CD14-positive monocyte (primary cell): ENCODE data around the gene USP20. TPM values are rescaled to one million over a fixed set of nuclear protein-coding genes. Genes with fewer than 3 reads are reported as not detected.

Source experiments
- DNase-seq, 3 donors: peaks; one replicate each; pipeline ENCODE4 v3.0.0-alpha.2; 2011 to 2022
- H2AFZ ChIP-seq: 2 replicates; pipeline ENCODE4 v1.6.0; 2012; ENCODE audit warnings: mild to moderate bottlenecking, low read depth, low read length, inconsistent platforms; ENCODE audit not compliant: insufficient read depth, poor library complexity, severe bottlenecking
- H3K27ac ChIP-seq, 2 donors: 1 replicate in 1 of 2; 2 replicates in 1 of 2; pipeline ENCODE4 v1.5.1; 2012 to 2013; ENCODE audit warnings: low read length in 2 of 2, control low read depth in 1 of 2, inconsistent platforms in 1 of 2, low read depth in 1 of 2, mild to moderate bottlenecking in 1 of 2
- H3K27me3 ChIP-seq, 2 donors: one replicate each; pipeline versions ENCODE4 v1.6.0 to v1.6.1; 2011 to 2013; ENCODE audit warnings: low read length in 2 of 2; ENCODE audit not compliant: control insufficient read depth in 2 of 2, insufficient read depth in 2 of 2
- H3K36me3 ChIP-seq, 2 donors: replicated peaks in 1 of 2; 1 replicate in 1 of 2; 2 replicates in 1 of 2; pipeline versions ENCODE4 v1.5.1 to v1.6.1; 2012 to 2013; ENCODE audit warnings: low read length in 2 of 2, control low read depth in 1 of 2, inconsistent platforms in 1 of 2, mild to moderate bottlenecking in 1 of 2; ENCODE audit not compliant: insufficient read depth in 2 of 2, control insufficient read depth in 1 of 2
- H3K4me1 ChIP-seq, 2 donors: 1 replicate in 1 of 2; 2 replicates in 1 of 2; pipeline versions ENCODE4 v1.5.1 to v1.6.1; 2012 to 2013; ENCODE audit warnings: low read length in 2 of 2, control low read depth in 1 of 2, inconsistent platforms in 1 of 2, mild to moderate bottlenecking in 1 of 2, moderate library complexity in 1 of 2; ENCODE audit not compliant: insufficient read depth in 2 of 2, control insufficient read depth in 1 of 2
- H3K4me2 ChIP-seq: replicated peaks from 2 replicates; pipeline ENCODE3; 2012; ENCODE audit warnings: low read length, moderate library complexity, mild to moderate bottlenecking; ENCODE audit not compliant: poor library complexity, severe bottlenecking; ENCODE audit errors: extremely low read depth
- H3K4me3 ChIP-seq, 3 experiments: fragments of 200-600 bp in 1 of 3; sonication (generic) in 1 of 3; replicated peaks in 1 of 3; 1 replicate in 2 of 3; 2 replicates in 1 of 3; pipeline ENCODE4 v1.5.1; 2011 to 2013; ENCODE audit warnings: low read length in 3 of 3, mild to moderate bottlenecking in 3 of 3, control low read depth in 2 of 3, low read depth in 2 of 3, inconsistent platforms in 1 of 3, moderate library complexity in 1 of 3
- H3K79me2 ChIP-seq: 2 replicates; pipeline ENCODE4 v1.6.0; 2012; ENCODE audit warnings: mild to moderate bottlenecking, control low read depth, inconsistent platforms, low read length, moderate library complexity; ENCODE audit not compliant: insufficient read depth
- H3K9ac ChIP-seq: 2 replicates; pipeline ENCODE4 v1.6.0; 2017; ENCODE audit warnings: low read length, mild to moderate bottlenecking; ENCODE audit not compliant: insufficient read depth, poor library complexity, severe bottlenecking
- H3K9me3 ChIP-seq, 2 donors: replicated peaks in 1 of 2; 1 replicate in 1 of 2; 2 replicates in 1 of 2; pipeline versions ENCODE4 v1.5.1 to v1.6.1; 2012 to 2013; ENCODE audit warnings: low read length in 2 of 2, control low read depth in 1 of 2; ENCODE audit not compliant: control insufficient read depth in 1 of 2, insufficient read depth in 1 of 2
- H4K20me1 ChIP-seq: 2 replicates; pipeline ENCODE4 v1.6.0; 2012; ENCODE audit warnings: mild to moderate bottlenecking, low read length, control low read depth, moderate library complexity; ENCODE audit not compliant: insufficient read depth
- H3K27ac Mint-ChIP-seq, 7 donors: one replicate each; pipeline ENCODE4 v1.8.0; 2020; ENCODE audit warnings: mild to moderate bottlenecking in 7 of 7, mixed read lengths in 7 of 7, moderate library complexity in 6 of 7, inconsistent platforms in 2 of 7
- H3K27me3 Mint-ChIP-seq, 3 donors: one replicate each; pipeline ENCODE4 v1.8.0; 2021 to 2022; ENCODE audit warnings: low read depth in 3 of 3, mild to moderate bottlenecking in 3 of 3, mixed read lengths in 3 of 3, moderate library complexity in 3 of 3, inconsistent platforms in 1 of 3
- H3K36me3 Mint-ChIP-seq, 2 donors: one replicate each; pipeline ENCODE4 v1.8.0; 2020; ENCODE audit warnings: mixed read lengths in 2 of 2, inconsistent platforms in 1 of 2, mild to moderate bottlenecking in 1 of 2
- H3K4me1 Mint-ChIP-seq: one replicate; pipeline ENCODE4 v1.8.0; 2020; ENCODE audit warnings: mild to moderate bottlenecking, mixed read lengths
- H3K4me3 Mint-ChIP-seq, 2 donors: one replicate each; pipeline ENCODE4 v1.8.0; 2020; ENCODE audit warnings: mild to moderate bottlenecking in 2 of 2, mixed read lengths in 2 of 2, moderate library complexity in 1 of 2
- H3K9me3 Mint-ChIP-seq, 7 donors: one replicate each; pipeline ENCODE4 v1.8.0; 2020 to 2022; ENCODE audit warnings: mixed read lengths in 7 of 7, mild to moderate bottlenecking in 6 of 7, moderate library complexity in 6 of 7, inconsistent platforms in 2 of 7
- WGBS: methylation state at CpG from one replicate; pipeline ENCODE4 v1.1.5; 2013; ENCODE audit warnings: missing lambda C conversion rate; ENCODE audit not compliant: insufficient coverage; 5-methylcytosine and 5-hydroxymethylcytosine counted together
- intact Hi-C, 2 donors: fragments of 100-400 bp; cut with micrococcal nuclease; formaldehyde crosslinking; loops; one replicate each; pipeline versions ENCODE4 v1.15.0 to v1.15.1; 2023
- polyA plus RNA-seq, 3 donors: library from polyadenylated mRNA; depleted of rRNA in 1 of 3; unstranded in 2 of 3; stranded (reverse) in 1 of 3; fragments of 300-500 nt in 2 of 3; fragments of >200 nt in 1 of 3; fragmentation: Illumina TruSeq in 2 of 3; gene quantifications; 1 replicate in 2 of 3; 2 replicates in 1 of 3; pipeline ENCODE4 v1.2.3, GENCODE V29; 2012 to 2021
- TF ChIP-seq, protein P1 (sequence below): fragments of 200-600 bp; IDR thresholded peaks from one replicate; pipeline ENCODE4 v1.8.0; 2022; ENCODE audit warnings: antibody characterized with exemption, mild to moderate bottlenecking

USP20 gene
- polyA plus RNA-seq, 3 donors, result 2.7 to 30.0 (median 5.2) TPM

DNA sequence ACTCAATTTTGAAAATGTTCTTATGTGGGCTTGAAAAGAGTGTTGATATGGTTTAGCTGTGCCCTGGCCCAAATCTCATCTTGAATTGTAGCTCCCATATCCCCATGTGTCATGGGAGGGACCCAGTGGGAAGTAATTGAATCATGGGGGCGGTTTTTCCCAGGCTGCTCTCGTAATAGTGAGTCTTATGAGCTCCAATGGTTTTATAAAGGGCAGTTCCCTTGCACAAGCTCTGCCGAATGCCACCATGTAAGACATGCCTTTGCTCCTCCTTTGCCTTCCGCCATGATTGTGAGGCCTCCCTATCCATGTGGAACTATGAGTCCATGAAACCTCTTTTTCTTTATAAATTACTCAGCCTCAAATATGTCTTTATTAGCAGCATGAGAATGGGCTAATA, 71.0 kb downstream of the USP20 start:
- Histone ChIP-seq H3K27me3 (no peaks in the 10 kb centered on the region), H3K36me3 (peaks cover 60 to 84% of the 10 kb centered on the region in 2 donors), H3K27ac (no peak overlapping the region), H3K4me1 (peaks cover 11% of the 10 kb centered on the region in 2 donors), H3K9me3 (no peaks in the 10 kb centered on the region), H3K4me2 (no peak overlapping the region), H4K20me1 (no peaks in the 10 kb centered on the region), H3K9ac (no peak overlapping the region), H2AFZ (no peak overlapping the region), H3K79me2 (peaks cover 8% of the 10 kb centered on the region), H3K4me3 (no peak overlapping the region)
- peaks cover 72 to 88% of the 10 kb centered on the region in 2 donors for H3K36me3 Mint-ChIP-seq
- peak in 1 of 3 donors; percentile 8 for DNase-seq
- TF ChIP-seq, protein P1, sequence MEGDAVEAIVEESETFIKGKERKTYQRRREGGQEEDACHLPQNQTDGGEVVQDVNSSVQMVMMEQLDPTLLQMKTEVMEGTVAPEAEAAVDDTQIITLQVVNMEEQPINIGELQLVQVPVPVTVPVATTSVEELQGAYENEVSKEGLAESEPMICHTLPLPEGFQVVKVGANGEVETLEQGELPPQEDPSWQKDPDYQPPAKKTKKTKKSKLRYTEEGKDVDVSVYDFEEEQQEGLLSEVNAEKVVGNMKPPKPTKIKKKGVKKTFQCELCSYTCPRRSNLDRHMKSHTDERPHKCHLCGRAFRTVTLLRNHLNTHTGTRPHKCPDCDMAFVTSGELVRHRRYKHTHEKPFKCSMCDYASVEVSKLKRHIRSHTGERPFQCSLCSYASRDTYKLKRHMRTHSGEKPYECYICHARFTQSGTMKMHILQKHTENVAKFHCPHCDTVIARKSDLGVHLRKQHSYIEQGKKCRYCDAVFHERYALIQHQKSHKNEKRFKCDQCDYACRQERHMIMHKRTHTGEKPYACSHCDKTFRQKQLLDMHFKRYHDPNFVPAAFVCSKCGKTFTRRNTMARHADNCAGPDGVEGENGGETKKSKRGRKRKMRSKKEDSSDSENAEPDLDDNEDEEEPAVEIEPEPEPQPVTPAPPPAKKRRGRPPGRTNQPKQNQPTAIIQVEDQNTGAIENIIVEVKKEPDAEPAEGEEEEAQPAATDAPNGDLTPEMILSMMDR, result no peak
- H3K9me3 Mint-ChIP-seq, result peaks cover 0 to 2% (median 0%) of the 10 kb centered on the region in 7 donors
- peaks cover 12% of the 10 kb centered on the region for H3K4me1 Mint-ChIP-seq
- peaks cover 0 to 5% (median 0%) of the 10 kb centered on the region in 3 donors for H3K27me3 Mint-ChIP-seq
- 100% methylated on average over 2 of the region's 4 CpGs for WGBS
- intact Hi-C loops, result no loop called here
- no peak overlapping the region for H3K27ac Mint-ChIP-seq
- H3K4me3 Mint-ChIP-seq, result no peak overlapping the region

DNA sequence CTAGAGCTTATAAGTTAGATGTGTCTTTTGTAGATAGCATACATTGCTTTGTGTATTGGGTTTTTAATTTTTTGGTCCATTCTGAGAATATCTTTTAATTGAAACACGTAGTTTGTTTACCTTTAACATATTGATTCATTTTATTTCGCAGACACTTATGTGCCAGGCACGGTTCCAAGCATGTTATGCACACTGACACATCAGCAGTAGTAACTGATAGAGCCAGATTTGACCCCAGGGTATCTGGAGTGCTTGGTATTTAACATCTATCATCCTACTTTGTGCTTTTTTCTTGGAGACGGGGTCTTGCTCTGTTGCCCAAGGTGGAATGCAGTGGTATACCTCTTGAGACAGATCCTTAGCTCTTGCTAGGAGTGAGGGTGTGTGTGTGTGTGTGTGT, 71.9 kb downstream of the USP20 start:
- peaks cover 0 to 4% (median 0%) of the 10 kb centered on the region in 3 donors for H3K27me3 Mint-ChIP-seq
- no peaks in the 10 kb centered on the region for H3K9me3 ChIP-seq
- WGBS, result no CpG with 5 or more reads among the region's 4 CpGs

More for the DNA sequence above, 71.9 kb downstream of the USP20 start:
- H2AFZ ChIP-seq, result no peak overlapping the region
- no peak for DNase-seq
- H4K20me1 ChIP-seq, result no peaks in the 10 kb centered on the region
- peaks cover 10 to 11% of the 10 kb centered on the region in 2 donors for H3K4me1 ChIP-seq
- Mint-ChIP-seq H3K4me1 (peaks cover 12% of the 10 kb centered on the region), H3K9me3 (peaks cover 0 to 2% (median 0%) of the 10 kb centered on the region in 7 donors), H3K4me3 (no peak overlapping the region), H3K36me3 (peaks cover 64 to 88% of the 10 kb centered on the region in 2 donors), H3K27ac (peak overlapping the region in 3 of 7 donors; percentile 16 to 46 (median 22))
- H3K36me3 ChIP-seq, result peaks cover 60 to 84% of the 10 kb centered on the region in 2 donors
- TF ChIP-seq, protein P1, result no peak
- no peak overlapping the region for H3K4me2 ChIP-seq
- H3K79me2 ChIP-seq, result peaks cover 12% of the 10 kb centered on the region
- intact Hi-C loops, result no loop called here
- H3K4me3 ChIP-seq, result no peak overlapping the region
- H3K27ac ChIP-seq, result no peak overlapping the region
- H3K9ac ChIP-seq, result no peak overlapping the region
- H3K27me3 ChIP-seq, result no peaks in the 10 kb centered on the region
